HG02973 (cell line): ENCODE results near the gene IL2RG.

ENCODE experiments used
- ATAC-seq: cut with Tn5 transposase; IDR thresholded peaks from one replicate; pipeline ENCODE4 v1.9.1; 2021; ENCODE audit warnings: moderate library complexity; ENCODE audit not compliant: unreplicated experiment

The IL2RG gene

DNA sequence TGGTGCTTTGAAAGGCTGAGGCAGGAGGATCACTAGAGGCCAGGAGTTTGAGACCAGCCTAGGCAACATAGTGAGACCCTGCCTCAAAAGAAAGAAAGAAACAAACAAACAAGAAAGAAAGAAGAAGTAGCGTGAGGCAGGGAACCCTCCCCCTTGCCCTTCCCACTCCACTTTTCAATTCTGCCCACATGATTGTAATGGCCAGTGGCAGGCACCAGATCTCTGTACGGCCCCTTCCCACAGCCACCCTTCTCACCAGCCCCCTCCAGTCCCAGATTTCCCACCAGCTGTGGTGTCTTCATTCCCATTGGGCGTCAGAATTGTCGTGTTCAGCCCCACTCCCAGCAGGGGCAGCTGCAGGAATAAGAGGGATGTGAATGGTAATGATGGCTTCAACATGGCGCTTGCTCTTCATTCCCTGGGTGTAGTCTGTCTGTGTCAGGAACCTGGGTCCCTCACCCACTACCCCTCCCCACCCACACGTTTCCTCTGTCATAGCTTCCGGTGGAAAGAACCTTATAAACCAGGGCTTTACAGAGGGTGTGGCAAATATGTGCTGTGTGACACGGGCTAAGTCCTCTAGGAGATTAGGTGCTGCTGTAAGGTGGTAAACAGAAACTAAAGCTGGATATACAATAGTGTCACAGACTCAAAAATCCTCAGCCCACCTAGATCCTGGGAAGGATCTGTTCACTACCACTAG, at the start of gene IL2RG:
Gene IL2RG, minus strand, starts transcription at position 437 of the 703 bp plus-strand sequence. Its CDS starts 38 bp downstream, at position 399.
- ATAC-seq: peak; percentile 94

DNA sequence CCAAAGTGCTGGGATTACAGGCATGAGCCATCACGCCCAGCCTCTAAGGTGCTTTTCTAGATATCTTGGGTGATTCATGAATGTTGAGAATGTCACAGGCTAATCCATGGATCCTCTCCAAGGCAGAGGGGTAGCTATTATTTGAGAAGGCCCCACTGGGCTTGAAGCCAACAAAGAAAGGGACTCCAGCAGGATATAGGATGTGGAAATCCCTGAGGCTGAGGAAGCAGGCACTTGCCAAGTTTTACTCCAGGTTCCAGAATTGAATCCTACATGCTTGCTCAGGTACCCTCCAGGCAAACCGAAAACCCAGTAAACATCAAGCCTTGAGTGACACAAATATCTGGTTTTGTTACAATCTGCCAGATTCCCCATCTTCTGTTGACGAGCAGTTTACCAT, 49.1 kb upstream of the IL2RG start:
- no peak for ATAC-seq

DNA sequence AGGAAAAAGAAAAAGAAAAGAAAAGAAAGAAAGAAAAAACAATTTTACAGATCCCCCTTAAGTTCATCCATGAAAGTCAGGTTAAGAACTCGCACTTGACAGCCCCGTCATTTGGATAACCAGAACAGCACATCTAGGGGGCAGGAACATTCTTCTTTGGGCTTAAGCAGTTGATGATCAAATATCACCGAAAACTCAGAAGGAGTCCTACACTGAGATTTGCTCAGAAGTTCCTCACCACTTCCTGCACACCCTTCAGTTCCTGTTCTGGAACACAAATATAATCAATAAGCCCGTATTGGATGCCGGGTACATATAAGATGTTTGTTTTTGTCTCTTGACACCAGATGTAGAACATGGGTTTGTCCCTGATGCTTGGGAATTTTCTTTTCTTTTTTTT, 48.0 kb upstream of the IL2RG start:
- no peak for ATAC-seq

DNA sequence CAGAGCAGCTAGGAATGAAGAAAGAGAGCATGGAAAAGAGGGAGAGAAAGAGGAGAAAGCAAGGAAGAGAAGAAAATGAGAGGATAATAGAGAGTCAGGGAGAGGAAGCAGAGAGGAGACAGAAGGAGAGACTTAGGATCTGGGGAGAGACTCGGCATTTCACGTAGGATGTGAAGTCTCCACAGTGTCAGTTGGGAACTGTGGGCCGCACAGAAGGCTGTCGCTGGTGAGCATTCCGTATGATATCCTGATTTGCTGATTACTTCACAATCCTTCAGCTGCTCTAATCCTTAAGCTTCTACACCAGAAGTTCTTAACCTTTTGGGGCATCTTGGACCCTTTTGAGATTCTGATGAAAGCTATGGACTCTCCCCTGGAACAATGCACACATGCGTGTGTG, 47.2 kb upstream of the IL2RG start:
- ATAC-seq: no peak

DNA sequence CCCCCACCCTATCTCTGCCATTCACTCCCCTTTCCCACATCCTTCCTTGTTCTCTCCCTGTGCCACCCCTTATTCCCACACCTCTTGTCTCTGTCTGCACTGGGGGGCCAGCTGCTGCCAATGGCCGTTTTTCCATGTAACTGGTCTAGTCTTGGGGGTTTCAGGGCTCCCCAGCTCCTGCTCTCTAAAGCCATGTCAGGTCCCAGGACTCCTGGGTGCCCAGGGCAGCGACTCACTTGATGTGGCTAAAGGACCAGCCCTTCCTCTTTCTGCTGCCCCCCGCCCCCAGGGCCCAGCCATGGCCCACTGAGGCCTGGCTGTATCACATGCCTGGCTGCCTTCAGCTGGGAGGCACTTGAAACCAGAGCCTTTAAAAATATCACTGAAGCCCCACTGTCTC, 43.3 kb upstream of the IL2RG start:
- no peak for ATAC-seq

DNA sequence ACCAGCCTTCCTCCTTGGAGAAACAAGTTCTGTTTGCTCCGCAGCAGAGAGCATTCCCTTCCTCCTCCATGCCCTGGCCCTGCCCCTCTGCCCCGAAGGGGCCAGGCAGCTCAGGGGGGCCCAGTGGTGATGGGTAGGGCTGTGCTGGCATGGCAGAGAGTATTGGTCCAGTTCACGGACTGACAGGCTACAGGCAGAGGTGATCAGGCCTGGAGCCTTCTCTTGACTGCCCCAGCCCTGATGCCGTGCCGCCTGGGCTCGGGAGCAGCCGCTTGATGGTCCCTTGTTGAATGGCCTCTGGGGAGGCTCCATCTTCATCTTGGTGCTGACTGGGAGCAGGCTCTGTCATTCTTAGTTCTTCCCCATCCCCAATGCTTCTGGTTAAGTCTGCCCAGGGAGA, 42.8 kb upstream of the IL2RG start:
- ATAC-seq: no peak

DNA sequence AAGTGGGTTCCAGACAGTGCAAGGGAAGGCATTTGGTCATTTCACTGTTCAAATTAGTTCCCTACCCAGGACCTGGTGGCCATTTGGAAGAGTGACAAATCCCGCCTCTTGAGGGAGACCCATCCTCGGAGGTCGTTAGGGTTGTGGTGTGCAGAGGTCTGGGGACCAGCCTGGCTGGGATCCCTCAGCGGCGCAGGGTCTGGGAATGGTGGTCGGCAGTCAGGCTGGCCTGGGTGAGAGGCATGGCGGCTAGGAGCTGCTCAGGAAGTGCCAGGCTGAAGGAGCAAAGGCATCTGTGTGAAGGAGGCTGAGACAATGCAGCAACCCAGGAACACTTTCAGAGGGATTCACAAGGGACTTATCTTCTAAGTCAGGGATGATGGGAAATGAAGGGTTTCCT, 40.0 kb upstream of the IL2RG start:
- ATAC-seq: no peak

DNA sequence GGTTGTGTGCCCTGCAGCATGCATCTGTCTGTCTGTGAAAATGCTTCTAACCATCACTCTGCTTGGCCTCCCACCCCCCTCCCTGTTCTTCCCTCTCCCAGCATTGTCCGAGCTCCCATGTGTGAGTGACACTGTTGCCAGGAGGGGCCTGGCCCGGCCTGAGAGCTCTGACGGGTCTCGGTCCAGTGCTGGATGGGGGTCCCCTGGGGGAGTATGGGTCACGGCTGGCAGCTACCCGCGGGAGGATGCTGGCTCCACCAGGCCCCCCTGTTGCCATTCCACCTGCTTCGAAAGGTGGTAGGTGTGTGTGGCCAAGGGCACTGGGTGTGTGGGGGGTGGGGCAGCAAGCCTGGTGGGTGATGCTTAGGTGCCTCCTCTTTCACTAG, 36.9 kb upstream of the IL2RG start:
- no peak for ATAC-seq

DNA sequence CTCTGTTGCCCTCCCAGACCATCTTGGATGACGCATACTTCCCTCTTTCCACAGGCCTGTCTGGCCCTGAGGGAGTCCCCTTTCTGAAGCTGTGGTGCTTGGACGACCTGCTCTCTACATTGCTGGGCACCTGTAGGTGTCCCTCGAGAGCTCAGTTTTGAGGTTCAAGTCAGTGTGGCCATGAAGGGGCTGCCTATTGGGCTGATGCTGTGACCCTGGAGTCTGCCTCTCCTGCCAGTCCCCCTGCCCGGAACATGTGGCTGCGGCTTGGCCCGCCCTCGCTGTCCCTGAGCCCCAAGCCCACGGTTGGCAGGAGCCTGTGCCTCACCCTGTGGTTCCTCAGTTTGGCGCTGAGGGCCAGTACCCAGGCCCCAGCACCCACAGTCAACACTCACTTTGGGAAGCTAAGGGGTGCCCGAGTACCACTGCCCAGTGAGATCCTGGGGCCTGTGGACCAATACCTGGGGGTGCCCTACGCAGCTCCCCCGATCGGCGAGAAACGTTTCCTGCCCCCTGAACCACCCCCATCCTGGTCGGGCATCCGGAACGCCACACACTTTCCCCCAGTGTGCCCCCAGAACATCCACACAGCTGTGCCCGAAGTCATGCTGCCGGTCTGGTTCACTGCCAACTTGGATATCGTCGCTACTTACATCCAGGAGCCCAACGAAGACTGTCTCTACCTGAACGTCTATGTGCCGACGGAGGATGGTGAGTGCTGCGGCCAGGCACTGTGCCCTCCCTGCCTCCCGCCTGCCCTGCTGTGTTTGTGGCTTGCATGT, 36.3 kb upstream of the IL2RG start:
- no peak for ATAC-seq

DNA sequence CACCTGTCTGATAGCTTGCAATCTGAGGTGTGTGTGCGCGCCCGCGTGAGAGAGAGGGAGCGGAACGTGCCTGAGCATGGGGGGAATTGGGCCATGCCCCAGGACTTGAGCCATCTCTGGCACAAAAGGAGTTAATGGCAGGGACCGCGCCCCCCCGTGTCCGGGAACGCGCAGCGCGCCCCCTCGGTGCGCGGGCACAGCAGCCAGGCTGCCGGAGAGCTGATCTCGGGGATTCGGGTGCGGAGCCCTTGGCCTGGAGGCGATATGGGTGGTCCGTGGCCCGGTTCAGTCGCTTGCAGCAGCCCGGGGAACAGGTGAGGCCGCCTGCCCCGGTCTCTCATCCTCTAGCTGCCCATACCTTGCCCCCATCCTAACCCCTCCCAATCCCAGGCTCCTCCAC, 33.3 kb upstream of the IL2RG start, which contains the start of gene NLGN3:
Gene NLGN3, plus strand, starts transcription at position 191 of the 400 bp plus-strand sequence. CDS start 2,909 bp downstream, outside the sequence.
- no peak for ATAC-seq

DNA sequence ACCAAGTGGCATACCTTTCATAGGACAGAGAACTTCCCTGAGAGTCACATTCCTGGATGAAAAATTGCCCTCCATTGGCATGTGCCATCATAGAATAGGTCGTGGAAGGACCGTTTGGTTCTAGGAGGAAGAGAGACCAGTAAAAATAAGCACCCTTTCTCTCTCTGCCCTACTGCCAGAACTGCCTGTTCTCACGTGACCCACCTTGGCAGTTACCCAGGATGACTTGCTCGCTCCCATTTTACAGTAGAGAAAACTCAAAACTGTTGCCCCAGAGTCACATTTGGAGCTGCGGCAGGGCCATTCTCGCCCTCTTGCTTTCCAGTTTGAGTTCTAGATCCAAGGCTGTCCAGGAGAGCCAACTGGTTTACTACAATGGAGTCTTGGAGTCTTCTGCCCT, 32.1 kb upstream of the IL2RG start:
- no peak for ATAC-seq

DNA sequence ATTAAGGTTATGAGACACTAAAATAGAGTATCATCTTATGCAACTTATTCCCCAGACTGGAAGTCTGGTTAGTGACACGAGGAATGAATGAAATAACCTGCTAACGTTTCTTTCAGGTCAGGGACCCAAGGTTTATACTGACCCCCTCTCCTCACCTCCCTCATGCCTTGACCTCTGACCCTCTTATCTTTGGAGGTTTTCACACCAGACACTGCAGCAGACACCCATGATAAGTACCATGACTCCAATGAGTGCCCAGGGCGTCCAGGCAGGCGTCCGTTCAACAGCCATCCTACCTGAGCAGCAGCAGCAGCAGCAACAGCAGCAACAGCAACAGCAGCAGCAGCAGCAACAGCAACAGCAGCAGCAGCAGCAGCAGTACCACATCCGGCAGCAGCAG, 29.1 kb upstream of the IL2RG start:
- ATAC-seq: no peak

DNA sequence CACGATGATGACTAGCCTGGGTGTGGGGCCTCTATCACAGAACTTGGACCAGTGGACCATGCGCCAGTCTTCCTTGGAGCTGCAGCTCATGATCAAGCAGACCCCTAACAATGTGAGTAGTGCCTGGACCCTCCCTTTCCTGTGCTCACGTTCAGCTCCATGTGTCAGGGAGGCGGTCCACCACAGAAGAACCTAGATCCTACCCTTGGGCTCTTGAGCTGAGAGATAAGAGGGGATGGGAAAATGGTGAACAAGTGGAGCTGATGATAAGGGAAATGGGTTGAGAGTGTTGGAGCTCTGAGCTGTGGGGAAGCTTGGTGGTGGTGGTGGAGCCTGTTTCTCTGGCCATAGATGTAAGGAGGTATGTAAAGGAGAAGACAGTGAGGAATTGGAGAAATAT, 20.1 kb upstream of the IL2RG start:
- no peak for ATAC-seq

DNA sequence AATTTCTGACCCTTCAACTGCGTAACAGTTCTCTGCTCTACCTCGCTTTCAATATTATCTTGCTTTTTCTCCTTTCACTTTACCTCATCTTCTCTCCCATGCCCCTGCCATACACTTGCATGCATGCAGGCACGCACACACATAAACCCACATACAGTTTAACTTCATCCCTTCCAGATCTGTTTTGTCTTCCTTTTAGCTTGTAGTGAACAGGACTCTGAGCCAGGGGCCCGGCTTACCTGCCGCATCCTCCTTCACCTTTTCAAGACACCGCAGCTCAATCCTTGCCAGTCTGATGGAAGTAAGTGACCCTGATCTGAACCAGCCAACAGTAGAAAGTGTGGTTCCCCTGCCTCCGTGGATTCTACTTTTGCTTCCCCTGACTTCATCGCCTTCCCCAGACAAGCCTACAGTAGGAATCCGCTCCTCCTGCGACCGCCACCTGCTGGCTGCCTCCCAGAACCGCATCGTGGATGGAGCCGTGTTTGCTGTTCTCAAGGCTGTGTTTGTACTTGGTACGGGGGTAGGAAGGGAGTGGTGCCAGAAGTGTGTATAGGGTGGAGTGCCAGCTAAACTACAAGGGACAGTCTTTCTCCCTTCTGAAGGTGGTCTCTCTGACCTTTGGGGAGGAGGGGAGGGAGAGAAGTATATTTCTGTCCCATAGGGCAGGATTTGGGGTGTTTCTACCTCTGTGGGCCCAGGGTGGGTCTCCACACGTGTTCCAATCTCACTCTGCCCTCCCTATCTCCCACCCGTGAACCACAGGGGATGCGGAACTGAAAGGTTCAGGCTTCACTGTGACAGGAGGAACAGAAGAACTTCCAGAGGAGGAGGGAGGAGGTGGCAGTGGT, 17.8 kb upstream of the IL2RG start:
- ATAC-seq: no peak

DNA sequence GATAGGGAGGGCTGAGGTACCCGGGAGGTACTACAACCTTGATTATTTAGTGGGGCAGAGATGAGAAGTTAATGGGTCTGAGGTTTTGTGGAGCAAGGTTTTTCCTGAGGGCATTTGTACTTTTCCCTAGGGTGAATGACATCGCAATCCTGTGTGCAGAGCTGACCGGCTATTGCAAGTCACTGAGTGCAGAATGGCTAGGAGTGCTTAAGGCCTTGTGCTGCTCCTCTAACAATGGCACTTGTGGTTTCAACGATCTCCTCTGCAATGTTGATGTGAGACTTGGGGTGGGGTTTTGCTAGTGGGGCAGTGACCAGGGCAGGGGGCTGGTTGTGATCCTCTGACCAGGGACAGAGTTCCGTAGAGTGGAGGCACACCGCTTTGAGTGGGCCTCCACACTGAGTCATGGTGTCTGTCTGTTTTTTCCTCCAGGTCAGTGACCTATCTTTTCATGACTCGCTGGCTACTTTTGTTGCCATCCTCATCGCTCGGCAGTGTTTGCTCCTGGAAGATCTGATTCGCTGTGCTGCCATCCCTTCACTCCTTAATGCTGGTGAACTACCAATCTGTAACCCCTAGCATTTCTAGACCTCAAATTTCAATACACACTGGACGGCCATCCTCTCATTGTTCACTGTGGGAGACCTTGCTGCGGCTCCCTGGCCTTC, 16.9 kb upstream of the IL2RG start:
- ATAC-seq: no peak

DNA sequence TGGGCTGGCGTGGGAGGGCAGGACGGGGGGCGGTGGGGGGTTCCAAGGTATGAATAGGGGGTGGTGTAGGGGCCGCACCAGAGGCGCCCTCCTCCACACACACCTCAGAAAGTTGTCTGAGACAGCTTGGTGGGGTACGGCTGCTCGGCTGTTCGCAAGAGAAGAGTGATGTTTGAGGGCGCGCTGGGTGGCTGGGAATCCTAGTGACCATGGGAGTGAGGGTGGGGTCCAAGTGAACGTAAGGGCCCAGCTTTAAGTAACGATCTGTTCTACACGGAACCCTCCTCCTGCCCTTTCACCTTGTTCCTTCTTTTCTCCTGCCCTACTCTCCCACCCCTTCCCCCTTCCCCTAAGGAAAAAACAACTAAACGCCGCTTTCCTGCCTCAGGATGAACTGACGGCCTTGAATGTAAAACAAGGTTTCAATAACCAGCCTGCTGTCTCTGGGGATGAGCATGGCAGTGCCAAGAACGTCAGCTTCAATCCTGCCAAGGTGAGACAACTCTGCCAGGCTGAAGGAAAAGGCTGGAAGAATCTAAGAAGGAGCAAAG, 7.7 kb upstream of the IL2RG start:
- ATAC-seq: no peak

DNA sequence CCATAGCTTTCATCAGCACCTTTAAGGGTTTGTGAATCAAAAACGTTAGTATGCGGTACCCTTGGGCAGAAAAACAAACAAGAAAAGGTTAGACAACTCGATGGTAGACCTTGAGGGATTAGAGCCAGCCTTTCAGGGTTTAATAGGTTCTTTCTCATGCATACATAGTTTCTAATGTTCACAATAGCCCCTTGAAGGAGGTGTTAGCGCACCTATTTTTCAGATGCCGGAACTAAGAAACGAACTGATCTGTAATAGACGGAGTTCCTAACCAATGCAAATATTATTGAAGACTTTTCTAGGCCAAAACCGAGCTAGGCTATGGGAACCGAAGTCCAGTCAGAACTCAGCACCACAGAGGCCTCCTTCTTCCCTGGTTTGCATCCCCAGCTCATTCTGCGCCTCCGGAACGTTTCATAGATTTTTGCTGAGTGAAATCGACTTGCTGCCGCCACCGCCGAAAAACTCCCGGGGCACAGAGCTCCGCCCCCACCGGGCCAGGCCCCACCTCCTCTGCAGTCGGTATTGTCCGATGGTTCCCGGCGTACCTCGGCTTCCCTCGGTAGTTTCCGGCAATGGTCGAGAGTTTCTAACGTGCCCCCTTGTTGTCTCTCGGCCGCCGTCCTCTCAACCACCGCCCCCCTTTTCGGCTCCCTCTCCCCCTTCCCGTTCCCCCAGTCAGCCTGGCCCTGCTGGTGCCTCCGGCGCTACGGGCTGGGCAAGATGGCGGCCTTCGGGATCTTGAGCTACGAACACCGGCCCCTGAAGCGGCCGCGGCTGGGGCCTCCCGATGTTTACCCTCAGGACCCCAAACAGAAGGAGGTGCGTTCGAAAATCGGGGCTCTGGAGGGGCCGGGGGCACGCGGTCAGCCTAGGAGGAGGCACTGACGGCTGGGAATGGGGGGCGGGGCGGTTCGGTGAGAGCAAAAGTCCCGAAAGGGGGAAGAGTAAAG, 6.9 kb upstream of the IL2RG start, which contains the start of gene MED12:
Gene MED12, plus strand, starts transcription at position 565 of the 953 bp plus-strand sequence. Its CDS starts 159 bp downstream, at position 724.
- peak; percentile 89 for ATAC-seq

DNA sequence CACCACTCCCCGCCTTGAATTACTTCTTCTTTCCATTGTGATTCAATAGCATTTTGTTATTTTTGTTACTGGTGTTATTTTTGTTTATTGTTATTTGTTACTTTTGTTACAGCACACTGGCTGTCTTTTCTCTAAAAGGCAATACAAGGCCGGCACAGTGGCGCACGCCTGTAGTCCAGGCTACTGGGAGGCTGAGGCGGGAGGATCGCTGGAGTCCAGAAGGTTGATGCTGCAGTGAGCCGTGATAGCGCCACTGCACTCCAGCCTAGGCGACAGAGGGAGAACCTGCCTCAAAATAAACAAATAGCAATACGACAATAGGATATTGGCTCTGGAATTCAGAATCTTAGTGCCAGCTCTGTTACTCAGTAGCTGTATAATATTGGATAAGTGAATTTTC, 6.0 kb upstream of the IL2RG start:
- ATAC-seq: no peak

DNA sequence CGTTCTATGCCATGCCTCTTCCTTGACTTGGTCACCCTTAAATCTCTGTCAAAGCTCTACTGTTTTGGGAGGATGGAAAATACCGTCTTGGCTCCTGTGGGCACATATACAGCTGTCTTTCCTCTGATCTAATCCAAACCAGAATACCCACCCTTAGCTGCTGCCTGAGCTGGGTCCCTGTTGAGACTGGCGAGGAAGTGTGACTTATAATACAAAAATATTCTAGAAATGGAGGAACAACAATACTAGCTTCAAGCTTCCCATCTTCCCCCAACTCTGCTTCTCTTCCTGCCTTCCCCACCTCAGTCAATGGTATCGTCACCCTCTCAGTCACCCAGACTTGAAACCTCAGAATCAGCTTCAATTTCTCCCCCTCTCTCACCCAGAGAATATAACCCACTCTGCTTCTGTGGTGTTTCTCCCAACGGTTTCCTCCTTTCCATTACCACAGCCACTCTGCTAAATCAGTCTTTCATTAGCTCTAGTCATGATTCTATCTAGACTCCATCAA, 599 bp upstream of the IL2RG start:
- ATAC-seq: peak; percentile 15
